Gastrocnemius medialis (tissue), 4 donors: ENCODE results near the gene CCDC8. TPM values are rescaled to one million over a fixed set of nuclear protein-coding genes. Genes with fewer than 3 reads are reported as not detected.

Experiments used
- ATAC-seq, 2 donors: fragments of 150-250 bp; one replicate each; pipeline ENCODE4 v1.9.1; 2016
- DNase-seq, 2 donors: peaks; one replicate each; pipeline ENCODE4 v3.0.0-alpha.2; 2019
- H3K27ac ChIP-seq, 4 donors: fragments of 200-600 bp; sonication (generic); 1 replicate in 1 of 4; 2 replicates in 3 of 4; pipeline ENCODE4 v1.5.1; 2016 to 2018; ENCODE audit warnings: mild to moderate bottlenecking in 2 of 4, moderate library complexity in 1 of 4
- H3K27me3 ChIP-seq, 3 donors: fragments of 200-600 bp; sonication (generic) in 2 of 3; 1 replicate in 1 of 3; 2 replicates in 2 of 3; pipeline versions ENCODE4 v1.5.1 to v1.6.0; 2016 to 2019; ENCODE audit warnings: mild to moderate bottlenecking in 1 of 3, moderate library complexity in 1 of 3
- H3K36me3 ChIP-seq, 2 donors: fragments of 200-600 bp; sonication (generic) in 1 of 2; one replicate each; pipeline ENCODE4 v1.5.1; 2017 to 2018
- H3K4me1 ChIP-seq, 2 donors: fragments of 200-600 bp; sonication (generic) in 1 of 2; one replicate each; pipeline ENCODE4 v1.5.1; 2016 to 2017; ENCODE audit warnings: mild to moderate bottlenecking in 2 of 2
- H3K4me3 ChIP-seq, 4 donors: fragments of 200-600 bp; sonication (generic) in 3 of 4; 1 replicate in 1 of 4; 2 replicates in 3 of 4; pipeline ENCODE4 v1.5.1; 2016 to 2019; ENCODE audit warnings: mild to moderate bottlenecking in 2 of 4
- H3K9me3 ChIP-seq, 3 donors: fragments of 200-600 bp; sonication (generic) in 2 of 3; 1 replicate in 1 of 3; 2 replicates in 2 of 3; pipeline ENCODE4 v1.5.1; 2016 to 2019
- CTCF ChIP-seq, 5 experiments: fragments of 450-650 bp in 3 of 5; fragments of 200-600 bp in 2 of 5; sonication (generic) in 2 of 5; IDR thresholded peaks in 4 of 5; conservative IDR thresholded peaks in 1 of 5; 1 replicate in 4 of 5; 2 replicates in 1 of 5; pipeline ENCODE4 v1.5.1; 2016 to 2019; ENCODE audit warnings: antibody characterized with exemption in 5 of 5, mild to moderate bottlenecking in 3 of 5, moderate library complexity in 3 of 5
- POLR2A ChIP-seq, 2 donors: fragments of 450-650 bp; IDR thresholded peaks; one replicate each; pipeline ENCODE4 v1.6.1; 2017; ENCODE audit warnings: antibody characterized with exemption in 2 of 2, mild to moderate bottlenecking in 2 of 2, moderate library complexity in 2 of 2
- in situ Hi-C, 4 donors: fragments of 200-750 bp; cut with MboI; loops; one replicate each; pipeline versions ENCODE4 v1.15.0 to v1.8.0; 2017; ENCODE audit warnings: low sequenced_read_pairs in 4 of 4
- intact Hi-C: fragments of 100-400 bp; cut with DNase I; formaldehyde crosslinking; loops from one replicate; pipeline ENCODE4 v1.15.1; 2023; ENCODE audit warnings: low total_unique reads
- total RNA-seq, 4 donors: library from RNA; depleted of rRNA; stranded (reverse); fragments of >200 nt; gene quantifications; one replicate each; pipeline versions ENCODE4 v1.1.0 to v1.2.3, GENCODE V29; 2016

Gene CCDC8, protein sequence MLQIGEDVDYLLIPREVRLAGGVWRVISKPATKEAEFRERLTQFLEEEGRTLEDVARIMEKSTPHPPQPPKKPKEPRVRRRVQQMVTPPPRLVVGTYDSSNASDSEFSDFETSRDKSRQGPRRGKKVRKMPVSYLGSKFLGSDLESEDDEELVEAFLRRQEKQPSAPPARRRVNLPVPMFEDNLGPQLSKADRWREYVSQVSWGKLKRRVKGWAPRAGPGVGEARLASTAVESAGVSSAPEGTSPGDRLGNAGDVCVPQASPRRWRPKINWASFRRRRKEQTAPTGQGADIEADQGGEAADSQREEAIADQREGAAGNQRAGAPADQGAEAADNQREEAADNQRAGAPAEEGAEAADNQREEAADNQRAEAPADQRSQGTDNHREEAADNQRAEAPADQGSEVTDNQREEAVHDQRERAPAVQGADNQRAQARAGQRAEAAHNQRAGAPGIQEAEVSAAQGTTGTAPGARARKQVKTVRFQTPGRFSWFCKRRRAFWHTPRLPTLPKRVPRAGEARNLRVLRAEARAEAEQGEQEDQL
- 1 to 10 TPM in 1 of 4 donors, under 1 TPM in 3; 0.46 to 1.6 (median 0.75) TPM for total RNA-seq

GRCh38 chr19:46413262-46414031, at the start of gene CCDC8:
CCDC8 (minus strand) TSS chr19:46413564; CDS start chr19:46412810, 754 bp downstream.
- Histone ChIP-seq H3K4me1 (peaks cover 0 to 6% of the 10 kb centered on the region in 2 donors), H3K27ac (peak within 1 kb of the TSS in 2 of 4 donors; percentile 6 to 26), H3K27me3 (peaks cover 62 to 72% (median 65%) of the 10 kb centered on the region in 3 donors)

DNA sequence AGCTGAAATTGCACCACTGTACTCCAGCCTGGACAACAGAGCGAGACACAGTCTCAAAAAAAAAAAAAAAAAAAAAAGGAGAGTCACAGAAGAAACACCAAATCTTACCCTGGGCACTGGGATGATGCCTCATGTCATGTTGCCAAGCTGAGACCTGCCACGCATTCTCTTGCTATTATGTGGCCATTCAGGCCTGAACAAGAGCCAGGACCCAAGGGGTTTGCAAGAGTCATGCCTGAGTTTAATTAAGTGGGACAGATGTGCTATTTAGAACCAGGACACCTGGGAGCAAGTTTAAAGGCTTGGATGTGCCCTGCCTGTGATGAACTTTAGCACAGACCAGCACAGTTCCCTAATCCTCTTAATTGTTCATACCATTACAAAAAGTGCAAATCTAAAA, 48.2 kb upstream of the CCDC8 start:
- Histone ChIP-seq H3K27ac (no peak overlapping the region), H3K4me3 (no peak overlapping the region), H3K36me3 (no peaks in the 10 kb centered on the region), H3K4me1 (no peaks in the 10 kb centered on the region), H3K27me3 (no peaks in the 10 kb centered on the region), H3K9me3 (no peaks in the 10 kb centered on the region)
- ATAC-seq (no peak), DNase-seq (no peak)
- TF ChIP-seq CTCF (IDR thresholded peaks at IDR 0.05 in 4 of 5, conservative IDR thresholded peaks at IDR 0.05 in 1 of 5) (no peak), POLR2A (IDR thresholded peaks at IDR 0.05) (no peak)
- intact Hi-C loops (no loop called here), in situ Hi-C loops (no loop called here)

More at GRCh38 chr19:46413262-46414031, at the start of gene CCDC8:
- intact Hi-C loops (no loop called here), in situ Hi-C loops (no loop called here)
- TF ChIP-seq POLR2A (IDR thresholded peaks at IDR 0.05) (peak; percentile 29 to 61), CTCF (IDR thresholded peaks at IDR 0.05 in 4 of 5, conservative IDR thresholded peaks at IDR 0.05 in 1 of 5) (no peak)
- Histone ChIP-seq H3K36me3 (no peaks in the 10 kb centered on the region), H3K4me3 (peak within 1 kb of the TSS; percentile 38 to 51 (median 46)), H3K9me3 (no peaks in the 10 kb centered on the region)
- DNase-seq (peak; percentile 44 to 59), ATAC-seq (peak; percentile 76 to 79)

DNA sequence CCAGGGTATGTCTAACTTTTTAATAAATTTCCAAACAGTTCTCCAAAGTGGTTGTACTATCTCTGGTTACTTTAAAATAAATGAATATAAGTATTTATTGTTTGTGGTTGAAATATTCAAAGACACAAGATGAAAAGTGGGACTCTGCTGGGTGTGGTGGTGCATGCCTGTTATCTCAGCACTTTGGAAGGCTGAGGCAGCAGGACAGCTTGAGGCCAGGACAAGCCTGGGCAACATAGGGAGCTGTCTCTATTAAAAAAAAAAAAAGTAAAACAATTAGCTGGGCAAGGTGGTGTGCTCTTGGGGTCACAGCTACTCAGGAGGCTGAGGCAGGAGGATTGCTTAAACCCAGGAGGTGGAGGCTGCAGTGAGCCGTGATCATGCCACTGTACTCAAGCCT, 47.6 kb upstream of the CCDC8 start:
- Histone ChIP-seq H3K4me3 (no peak overlapping the region), H3K9me3 (no peaks in the 10 kb centered on the region), H3K27me3 (no peaks in the 10 kb centered on the region), H3K36me3 (no peaks in the 10 kb centered on the region), H3K27ac (no peak overlapping the region), H3K4me1 (no peaks in the 10 kb centered on the region)
- ATAC-seq = no peak
- TF ChIP-seq POLR2A (IDR thresholded peaks at IDR 0.05) = no peak
- TF ChIP-seq CTCF (IDR thresholded peaks at IDR 0.05 in 4 of 5, conservative IDR thresholded peaks at IDR 0.05 in 1 of 5) = no peak
- no peak for DNase-seq
- in situ Hi-C loops (no loop called here), intact Hi-C loops (no loop called here)

DNA sequence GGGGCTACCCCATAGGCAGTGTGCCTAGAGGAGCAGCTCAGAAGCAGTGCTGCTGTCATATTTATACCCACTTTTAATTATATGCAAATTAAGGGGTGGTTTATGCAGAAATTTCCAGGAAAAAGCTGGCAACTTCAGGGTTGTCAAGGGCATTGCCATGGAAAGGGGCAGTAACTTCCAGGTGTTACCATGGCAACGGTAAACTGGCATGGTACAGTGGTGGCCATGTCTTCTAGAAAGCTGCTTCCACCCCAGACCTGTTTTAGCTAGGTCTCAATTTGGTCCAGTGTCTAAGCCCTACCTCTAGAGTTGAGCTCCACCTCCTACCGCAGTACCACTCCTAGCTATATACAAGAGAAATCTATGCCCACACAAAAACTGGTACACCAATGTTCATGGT, 46.7 kb upstream of the CCDC8 start:
- TF ChIP-seq POLR2A (IDR thresholded peaks at IDR 0.05) = no peak
- no peak for TF ChIP-seq CTCF (IDR thresholded peaks at IDR 0.05 in 4 of 5, conservative IDR thresholded peaks at IDR 0.05 in 1 of 5)
- Histone ChIP-seq H3K9me3 (no peaks in the 10 kb centered on the region), H3K36me3 (no peaks in the 10 kb centered on the region), H3K27me3 (no peaks in the 10 kb centered on the region), H3K27ac (no peak overlapping the region), H3K4me1 (no peaks in the 10 kb centered on the region), H3K4me3 (no peak overlapping the region)
- ATAC-seq (no peak), DNase-seq (no peak)
- in situ Hi-C loops (no loop called here), intact Hi-C loops (no loop called here)
